Astrocyte of the cerebellum (primary cell): ENCODE results near the gene AMBRA1.

Experiments
- DNase-seq: peaks from one replicate; pipeline ENCODE4 v3.0.0-alpha.2; 2011; ENCODE audit warnings: low read depth
- H3K4me3 ChIP-seq: 2 replicates; pipeline ENCODE4 v1.5.1; 2011; ENCODE audit warnings: mild to moderate bottlenecking, low read depth, low read length, moderate library complexity
- CTCF ChIP-seq: IDR thresholded peaks from 2 replicates; pipeline ENCODE4 v1.5.1; 2012; ENCODE audit warnings: low read length, low read depth, moderate library complexity, mild to moderate bottlenecking; ENCODE audit errors: missing control alignments
- in situ Hi-C: cut with HindIII; loops from 2 replicates; pipeline ENCODE4 v1.10.0; 2017; ENCODE audit warnings: low sequenced_read_pairs

The AMBRA1 gene

GRCh38 chr11:46639197-46639839, 45.5 kb upstream of the AMBRA1 start:
- no peak for DNase-seq
- TF ChIP-seq CTCF = no peak
- H3K4me3 ChIP-seq = no peak overlapping the region
- in situ Hi-C loops = no loop called here

GRCh38 chr11:46637546-46637945, 43.7 kb upstream of the AMBRA1 start:
- TF ChIP-seq CTCF = no peak
- DNase-seq = no peak
- in situ Hi-C loops = no loop called here
- no peak overlapping the region for H3K4me3 ChIP-seq

GRCh38 chr11:46635557-46636139, 41.8 kb upstream of the AMBRA1 start:
- no peak for TF ChIP-seq CTCF
- in situ Hi-C loops = no loop called here
- no peak for DNase-seq
- no peak overlapping the region for H3K4me3 ChIP-seq

GRCh38 chr11:46633291-46634217, 39.7 kb upstream of the AMBRA1 start:
- DNase-seq = no peak
- no peak overlapping the region for H3K4me3 ChIP-seq
- in situ Hi-C loops = no loop called here
- TF ChIP-seq CTCF = no peak

GRCh38 chr11:46632502-46632901, 38.7 kb upstream of the AMBRA1 start:
- TF ChIP-seq CTCF = no peak
- in situ Hi-C loops = no loop called here
- H3K4me3 ChIP-seq = no peak overlapping the region
- DNase-seq = no peak

- in situ Hi-C loops = no loop called here
- DNase-seq = no peak
- H3K4me3 ChIP-seq = no peak overlapping the region
- TF ChIP-seq CTCF = no peak
These were observed 37.9 kb upstream of the AMBRA1 start for GRCh38 chr11:46631676-46632075.
